HG02943 (cell line): ENCODE measurements around the gene C5orf46.

Experiments used
- ATAC-seq: cut with Tn5 transposase; IDR thresholded peaks from one replicate; pipeline ENCODE4 v1.9.1; 2021; ENCODE audit warnings: mild to moderate bottlenecking, low read depth, moderate library complexity; ENCODE audit not compliant: unreplicated experiment

Gene C5orf46

DNA sequence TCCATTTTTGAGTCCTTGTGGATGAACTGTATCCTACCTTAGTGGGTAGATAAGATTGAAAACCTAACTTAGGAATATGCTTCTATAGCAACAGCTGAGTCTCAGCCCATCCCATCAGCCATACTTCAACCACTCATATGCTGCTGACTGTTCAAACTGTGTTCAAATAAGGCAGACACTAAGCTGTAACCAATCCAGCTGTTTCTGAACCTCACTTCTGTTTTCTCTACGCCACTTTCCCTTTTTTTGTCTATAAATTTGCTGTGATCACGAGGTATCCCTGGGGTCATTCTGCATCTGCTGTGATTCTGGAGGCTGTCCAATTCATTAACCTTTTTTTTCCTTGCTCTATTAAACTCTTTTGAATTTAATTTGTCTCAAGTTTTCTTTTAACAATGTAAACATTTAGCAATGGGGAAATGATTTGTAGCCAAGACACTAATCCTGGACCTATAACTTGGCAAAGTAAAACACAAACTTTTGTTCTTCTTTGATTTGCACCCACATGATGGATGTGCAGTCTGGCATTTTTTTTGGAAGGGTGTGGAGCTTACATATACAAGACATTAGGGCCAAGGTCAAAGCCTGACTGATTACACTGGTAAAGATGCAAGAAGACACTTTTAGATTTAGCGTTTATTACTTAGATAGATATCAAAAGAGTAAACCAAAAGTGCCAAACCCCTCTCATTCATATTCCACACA lies 42.7 kb downstream of the C5orf46 start:
- no peak for ATAC-seq

GRCh38 chr5:147860641-147861025 lies 45.7 kb downstream of the C5orf46 start:
- no peak for ATAC-seq

DNA sequence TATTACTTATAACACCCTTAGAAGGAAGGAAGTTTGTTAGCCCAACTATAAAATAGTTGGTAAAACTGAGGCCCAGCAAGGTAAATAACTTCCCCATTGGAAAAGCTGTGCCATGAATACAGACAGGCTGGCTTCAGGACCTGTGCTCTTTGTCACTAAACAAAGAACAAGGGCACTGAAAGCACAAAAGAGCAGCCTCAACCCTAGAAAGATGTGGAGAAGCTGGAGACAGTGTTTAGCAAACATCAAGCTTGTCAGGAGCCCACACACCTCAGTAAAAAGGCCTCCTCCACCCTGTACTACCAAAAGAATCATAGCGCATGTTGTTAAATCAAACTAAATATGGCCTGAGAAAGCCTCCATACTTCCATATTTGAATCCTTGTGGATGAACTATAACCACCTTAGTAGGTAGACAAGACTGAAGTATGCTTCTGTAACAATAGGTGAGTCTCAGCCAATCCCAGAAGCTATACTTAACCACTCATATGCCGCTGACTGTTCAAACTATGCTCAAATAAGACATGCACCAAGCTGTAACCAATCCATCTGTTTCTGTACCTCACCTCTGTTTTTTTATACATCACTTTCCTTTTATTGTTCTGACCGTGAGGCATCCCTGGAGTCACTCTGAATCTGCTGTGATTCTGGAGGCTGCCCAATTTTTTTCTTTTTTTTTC lies 46.2 kb downstream of the C5orf46 start:
- no peak for ATAC-seq

- ATAC-seq: no peak
These were observed 47.8 kb downstream of the C5orf46 start for GRCh38 chr5:147858565-147858964.

DNA sequence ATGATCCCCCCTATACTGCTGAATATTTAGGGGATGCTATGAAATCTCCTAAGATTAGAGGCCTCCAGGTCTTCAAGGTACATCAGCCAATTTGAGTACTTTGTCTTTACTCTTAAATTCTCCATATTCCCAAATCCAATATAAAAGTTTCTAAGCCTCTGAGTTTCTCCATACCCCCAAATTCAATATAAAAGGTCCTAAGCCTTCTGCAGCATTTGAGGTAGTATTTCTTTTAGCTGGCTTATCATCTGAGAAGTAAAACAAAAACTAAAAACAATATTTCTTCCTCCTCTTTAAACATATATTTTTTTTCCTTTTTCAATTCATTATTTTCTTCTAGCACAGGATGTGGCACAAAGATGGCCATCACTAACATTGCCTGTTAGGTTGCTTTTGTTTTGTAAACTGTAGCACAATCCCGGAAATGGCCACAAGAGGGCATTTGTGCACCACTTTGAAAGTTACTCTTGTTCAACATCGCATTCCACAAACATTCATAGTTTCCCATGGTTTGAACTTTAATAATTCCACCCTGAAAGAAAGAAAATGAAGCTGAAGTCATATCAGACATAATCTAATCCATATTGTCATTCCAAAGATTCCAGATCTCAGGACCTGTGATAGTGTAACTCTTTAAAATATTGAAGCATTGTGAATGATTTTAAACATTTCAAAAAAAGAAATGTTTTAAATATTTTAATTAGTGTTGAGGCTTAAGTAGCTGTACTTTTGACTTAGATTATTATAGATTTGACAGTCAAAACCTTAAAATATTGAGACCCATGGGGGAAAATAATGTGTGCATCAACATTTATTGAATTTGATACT lies 48.8 kb downstream of the C5orf46 start:
- peak; percentile 64 for ATAC-seq

- ATAC-seq: no peak
These were observed 49.5 kb downstream of the C5orf46 start for GRCh38 chr5:147856801-147857200.

GRCh38 chr5:147855774-147856069 lies 50.6 kb downstream of the C5orf46 start:
- ATAC-seq: no peak

- no peak for ATAC-seq
These were observed 51.2 kb downstream of the C5orf46 start for GRCh38 chr5:147854894-147855773.

DNA sequence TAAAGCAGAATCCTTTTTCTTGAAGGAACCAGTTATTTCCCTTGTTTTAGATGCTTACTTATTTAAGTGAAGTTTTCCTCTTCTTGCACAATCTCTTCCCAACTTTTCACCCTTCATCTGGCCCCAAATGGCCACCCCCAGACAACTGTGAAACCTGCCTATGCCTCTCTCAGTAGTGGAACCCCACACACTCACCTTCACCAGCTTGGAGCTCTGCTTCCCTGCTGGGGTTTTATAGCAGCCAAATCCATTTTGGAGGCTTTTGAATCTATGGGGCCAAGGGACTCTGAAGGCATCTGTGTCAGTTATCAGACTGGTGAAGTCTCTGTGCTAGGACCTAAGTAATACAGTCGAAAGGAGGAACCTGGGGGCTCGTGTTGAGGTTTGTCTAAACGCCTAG lies 52.0 kb downstream of the C5orf46 start:
- no peak for ATAC-seq

GRCh38 chr5:147853372-147853987 lies 52.9 kb downstream of the C5orf46 start:
- no peak for ATAC-seq

- ATAC-seq: no peak
These were observed 54.0 kb downstream of the C5orf46 start for GRCh38 chr5:147852365-147852764.

GRCh38 chr5:147851578-147851977 lies 54.8 kb downstream of the C5orf46 start:
- no peak for ATAC-seq

DNA sequence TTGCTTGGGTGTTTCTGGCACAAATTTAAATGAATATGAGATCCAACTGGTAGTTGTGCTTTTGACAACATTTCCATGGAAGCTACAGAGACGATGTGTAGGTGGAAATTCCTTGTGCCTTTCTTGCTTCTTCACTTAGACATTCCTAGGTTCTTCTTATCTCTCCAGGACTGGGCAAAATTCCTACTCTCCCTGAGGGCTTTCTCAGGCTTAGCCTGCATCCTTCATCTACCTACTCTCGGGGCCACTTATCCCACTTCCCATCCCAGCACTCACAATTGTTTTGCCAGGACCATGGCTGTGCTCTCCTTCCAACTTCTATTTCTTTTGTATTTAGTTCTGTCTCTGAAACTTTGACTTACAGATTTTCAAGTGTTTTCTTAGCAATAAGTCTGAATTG lies 57.1 kb downstream of the C5orf46 start:
- ATAC-seq: no peak

GRCh38 chr5:147845618-147846017 lies 60.7 kb downstream of the C5orf46 start:
- ATAC-seq: no peak

- ATAC-seq: no peak
These were observed 61.5 kb downstream of the C5orf46 start for GRCh38 chr5:147844846-147845245.

- no peak for ATAC-seq
These were observed 63.5 kb downstream of the C5orf46 start for GRCh38 chr5:147842869-147843268.
